ENCODE measurements around the gene YAE1. TPM values are rescaled to one million over a fixed set of nuclear protein-coding genes. Genes with fewer than 3 reads are reported as not detected.

YAE1 gene
- total and polyA plus RNA-seq, 2 of the 8 experiments (the other 6 are each of a cell fraction or from before 2014, with no cell fraction given), result 24.1 to 38.0 TPM

DNA sequence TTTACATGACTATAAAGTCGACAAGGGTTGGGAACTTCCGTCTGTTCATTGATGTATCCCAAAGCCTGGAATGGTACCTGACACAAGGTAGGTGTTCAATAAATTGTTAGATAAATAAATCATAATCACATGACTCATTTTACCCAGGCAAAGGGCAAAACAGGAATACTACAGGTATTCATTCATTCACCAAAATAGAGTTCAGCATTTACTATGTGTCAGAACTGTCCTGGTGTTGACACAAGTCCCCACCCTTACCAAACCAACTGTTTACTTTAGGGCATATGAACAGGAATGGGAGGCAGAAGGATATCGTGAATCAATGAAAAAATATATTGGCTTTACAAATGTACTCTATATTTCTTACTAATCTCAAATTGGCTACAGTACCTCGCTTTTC lies 666 bp upstream of the YAE1 start:
- Histone ChIP-seq H3K56ac (replicated peaks; ENCODE audit: insufficient read length, low read depth, low read length) (no peak overlapping the region), H2BK20ac (ENCODE audit: low read length) (no peak overlapping the region)

More for the DNA sequence above, 666 bp upstream of the YAE1 start:
- H3K79me2 ChIP-seq (ENCODE audit: control insufficient read depth in 1 of 2, insufficient read depth in 2 of 2, low read length in 2 of 2), result peaks cover 0 to 17% of the 10 kb centered on the region in 2 experiments; a peak in 2 of 4 replicates
- no peak overlapping the region for H4K91ac ChIP-seq (replicated peaks; ENCODE audit: insufficient read length, low read length)
- H3K27ac ChIP-seq (ENCODE audit: low read depth, low read length), result peak overlapping the region; percentile 70; the same call in 1 of the 2 replicates
- no peak overlapping the region for H3K18ac ChIP-seq (ENCODE audit: extremely low read depth, low read length)
- TF ChIP-seq EGR1 (IDR thresholded peaks at IDR 0.05; ENCODE audit: borderline replicate concordance, low read depth, low read length) (no peak), YY1 (IDR thresholded peaks at IDR 0.05; ENCODE audit: low read depth, low read length) (no peak), BACH1 (IDR thresholded peaks at IDR 0.05; ENCODE audit: low read length) (no peak), KDM4A (IDR thresholded peaks at IDR 0.05; ENCODE audit: low read depth, low read length, severe bottlenecking) (no peak), HDAC2 (IDR thresholded peaks at IDR 0.05; ENCODE audit: borderline replicate concordance in 1 of 2, low read depth in 2 of 2, low read length in 2 of 2) (no peak), HDAC6 (IDR thresholded peaks at IDR 0.05; ENCODE audit: low read depth, low read length) (no peak), MAFK (IDR thresholded peaks at IDR 0.05; ENCODE audit: low read depth, low read length) (no peak), CREB1 (IDR thresholded peaks at IDR 0.05) (no peak), TEAD4 (IDR thresholded peaks at IDR 0.05; ENCODE audit: low read depth, low read length) (no peak), TAF7 (optimal IDR thresholded peaks at IDR 0.05; ENCODE audit: borderline replicate concordance, low read depth, low read length) (no peak)
- TF ChIP-seq, protein P1, sequence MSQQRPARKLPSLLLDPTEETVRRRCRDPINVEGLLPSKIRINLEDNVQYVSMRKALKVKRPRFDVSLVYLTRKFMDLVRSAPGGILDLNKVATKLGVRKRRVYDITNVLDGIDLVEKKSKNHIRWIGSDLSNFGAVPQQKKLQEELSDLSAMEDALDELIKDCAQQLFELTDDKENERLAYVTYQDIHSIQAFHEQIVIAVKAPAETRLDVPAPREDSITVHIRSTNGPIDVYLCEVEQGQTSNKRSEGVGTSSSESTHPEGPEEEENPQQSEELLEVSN (IDR thresholded peaks at IDR 0.05), result no peak
- no peak overlapping the region for H3K23ac ChIP-seq (ENCODE audit: insufficient read length)
- H3K23me2 ChIP-seq (ENCODE audit: low read depth, low read length), result peaks cover 11% of the 10 kb centered on the region
- H3K9me3 ChIP-seq (ENCODE audit: insufficient read depth in 2 of 2, low read depth in 1 of 2, low read length in 1 of 2), result no peaks in the 10 kb centered on the region
- H3K36me3 ChIP-seq (ENCODE audit: control insufficient read depth in 2 of 4, insufficient read depth in 4 of 4, low read length in 3 of 4), result peaks cover 0 to 6% (median 3%) of the 10 kb centered on the region in 4 experiments; a peak in 4 of 8 replicates
- H2BK120ac ChIP-seq (replicated peaks; ENCODE audit: low read depth, low read length), result no peak overlapping the region
- no peak overlapping the region for H3K14ac ChIP-seq (ENCODE audit: insufficient read length)
- H4K20me1 ChIP-seq (replicated peaks in 1 of 2; ENCODE audit: control insufficient read depth in 1 of 2, insufficient read depth in 2 of 2, low read length in 2 of 2), result no peaks in the 10 kb centered on the region
- H3K4ac ChIP-seq (replicated peaks; ENCODE audit: insufficient read length, low read depth, low read length), result no peak overlapping the region
- ChIA-PET POLR2A (ENCODE audit: partially characterized antibody) (interaction anchor here (2.0 kb wide), 1 partner anchor 13 kb away, joined by 17 read pairs; no protein-coding TSS in a partner anchor), CTCF (ENCODE audit: partially characterized antibody) (no interaction called here)
- DNase-seq (ENCODE audit: low read depth in 1 of 2, low spot score in 2 of 2), result no peak
- peak overlapping the region; percentile 73 to 98 (median 96) for H3K4me3 ChIP-seq (ENCODE audit: extremely low read depth in 1 of 4, insufficient read depth in 2 of 4, low read depth in 3 of 4, low read length in 4 of 4)
- H2AK5ac ChIP-seq (ENCODE audit: low read depth, low read length), result no peak overlapping the region
- H4K5ac ChIP-seq (ENCODE audit: insufficient read length, low read depth, low read length), result no peak overlapping the region
- H2BK15ac ChIP-seq (ENCODE audit: low read length), result no peak overlapping the region
- H3K4me2 ChIP-seq (ENCODE audit: insufficient read depth in 1 of 2, low read depth in 2 of 2, low read length in 2 of 2), result peak overlapping the region; percentile 88 to 91
- no peaks in the 10 kb centered on the region; the same call in 1 of the 2 replicates for H3K79me1 ChIP-seq (ENCODE audit: low read depth, low read length)
- no peak overlapping the region for H4K8ac ChIP-seq (ENCODE audit: extremely low read depth, insufficient read depth, low read length)
- no peak overlapping the region for H2BK12ac ChIP-seq (ENCODE audit: low read depth, low read length)
- H3K4me1 ChIP-seq (replicated peaks in 1 of 4; ENCODE audit: control insufficient read depth in 3 of 4, insufficient read depth in 4 of 4, low read length in 3 of 4), result peaks cover 0 to 8% (median 4%) of the 10 kb centered on the region in 4 experiments; a peak in 3 of 7 replicates
- FAIRE-seq, result no peak
- peak overlapping the region; percentile 97; the same call in 1 of the 2 replicates for H2AFZ ChIP-seq (ENCODE audit: low read length)
- H3K9ac ChIP-seq (replicated peaks in 1 of 4; ENCODE audit: extremely low read depth in 1 of 4, low read depth in 3 of 4, low read length in 3 of 4), result peak overlapping the region; percentile 85 to 94 (median 92)
- H2BK5ac ChIP-seq (ENCODE audit: low read depth, low read length), result no peak overlapping the region
- H3K27me3 ChIP-seq (replicated peaks in 1 of 4; ENCODE audit: control insufficient read depth in 3 of 4, extremely low read depth in 1 of 4, insufficient read depth in 3 of 4, low read length in 3 of 4), result no peaks in the 10 kb centered on the region
- 44% methylated on average over 4 of the region's 4 CpGs; no CpG with 5 or more reads in 1 of the 2 experiments for WGBS, 2 experiments (ENCODE audit: extremely low coverage in 1 of 2, insufficient coverage in 1 of 2, insufficient read length in 1 of 2, insufficient replicate concordance in 2 of 2, low coverage in 1 of 2, low lambda C conversion rate in 2 of 2, missing lambda C conversion rate in 1 of 2)
